Hepatocyte (in vitro differentiated cells): ENCODE results near the gene ARHGAP10.

Source experiments
- EZH2 ChIP-seq: fragments of 200-600 bp; sonication (generic); IDR thresholded peaks from 2 replicates; pipeline ENCODE4 v1.6.1; 2016; ENCODE audit warnings: antibody characterized with exemption, mild to moderate bottlenecking, borderline replicate concordance
- EZH2phosphoT487 ChIP-seq: fragments of 200-600 bp; sonication (generic); IDR thresholded peaks from one replicate; pipeline ENCODE4 v1.6.1; 2018; ENCODE audit warnings: antibody characterized with exemption, mild to moderate bottlenecking, low read depth, moderate library complexity; ENCODE audit not compliant: unreplicated experiment, severe bottlenecking
- TF ChIP-seq, protein P1 (sequence below): fragments of 200-600 bp; sonication (generic); IDR thresholded peaks from 2 replicates; pipeline ENCODE4 v1.5.1; 2016; ENCODE audit warnings: antibody characterized with exemption, mild to moderate bottlenecking; ENCODE audit not compliant: poor library complexity

DNA sequence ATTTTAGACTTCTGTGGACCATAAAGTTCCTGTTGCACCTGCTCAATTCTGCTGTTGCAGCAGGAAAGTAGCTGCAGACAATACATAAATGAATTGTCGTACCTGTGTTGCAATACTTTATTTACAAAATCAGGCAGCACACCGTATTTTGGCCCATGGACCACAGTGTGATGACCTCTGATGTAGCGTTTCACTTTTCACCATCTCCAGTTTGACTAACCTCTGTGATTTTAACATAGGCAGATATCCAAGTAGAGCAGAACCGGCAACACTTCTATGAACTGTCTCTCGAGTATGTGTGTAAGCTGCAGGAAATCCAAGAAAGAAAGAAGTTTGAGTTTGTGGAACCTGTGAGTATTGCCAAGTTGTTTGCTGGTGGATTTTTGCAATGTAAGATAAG, 132.7 kb downstream of the ARHGAP10 start:
- TF ChIP-seq EZH2 = no peak
- TF ChIP-seq, protein P1, sequence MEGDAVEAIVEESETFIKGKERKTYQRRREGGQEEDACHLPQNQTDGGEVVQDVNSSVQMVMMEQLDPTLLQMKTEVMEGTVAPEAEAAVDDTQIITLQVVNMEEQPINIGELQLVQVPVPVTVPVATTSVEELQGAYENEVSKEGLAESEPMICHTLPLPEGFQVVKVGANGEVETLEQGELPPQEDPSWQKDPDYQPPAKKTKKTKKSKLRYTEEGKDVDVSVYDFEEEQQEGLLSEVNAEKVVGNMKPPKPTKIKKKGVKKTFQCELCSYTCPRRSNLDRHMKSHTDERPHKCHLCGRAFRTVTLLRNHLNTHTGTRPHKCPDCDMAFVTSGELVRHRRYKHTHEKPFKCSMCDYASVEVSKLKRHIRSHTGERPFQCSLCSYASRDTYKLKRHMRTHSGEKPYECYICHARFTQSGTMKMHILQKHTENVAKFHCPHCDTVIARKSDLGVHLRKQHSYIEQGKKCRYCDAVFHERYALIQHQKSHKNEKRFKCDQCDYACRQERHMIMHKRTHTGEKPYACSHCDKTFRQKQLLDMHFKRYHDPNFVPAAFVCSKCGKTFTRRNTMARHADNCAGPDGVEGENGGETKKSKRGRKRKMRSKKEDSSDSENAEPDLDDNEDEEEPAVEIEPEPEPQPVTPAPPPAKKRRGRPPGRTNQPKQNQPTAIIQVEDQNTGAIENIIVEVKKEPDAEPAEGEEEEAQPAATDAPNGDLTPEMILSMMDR = no peak
- no peak for TF ChIP-seq EZH2phosphoT487
